ENCODE data around the gene ARAP1. TPM values are rescaled to one million over a fixed set of nuclear protein-coding genes. Genes with fewer than 3 reads are reported as not detected.

Gene ARAP1
- total RNA-seq, 2 donors from 2014 or later: 70.4 to 89.8 TPM

DNA sequence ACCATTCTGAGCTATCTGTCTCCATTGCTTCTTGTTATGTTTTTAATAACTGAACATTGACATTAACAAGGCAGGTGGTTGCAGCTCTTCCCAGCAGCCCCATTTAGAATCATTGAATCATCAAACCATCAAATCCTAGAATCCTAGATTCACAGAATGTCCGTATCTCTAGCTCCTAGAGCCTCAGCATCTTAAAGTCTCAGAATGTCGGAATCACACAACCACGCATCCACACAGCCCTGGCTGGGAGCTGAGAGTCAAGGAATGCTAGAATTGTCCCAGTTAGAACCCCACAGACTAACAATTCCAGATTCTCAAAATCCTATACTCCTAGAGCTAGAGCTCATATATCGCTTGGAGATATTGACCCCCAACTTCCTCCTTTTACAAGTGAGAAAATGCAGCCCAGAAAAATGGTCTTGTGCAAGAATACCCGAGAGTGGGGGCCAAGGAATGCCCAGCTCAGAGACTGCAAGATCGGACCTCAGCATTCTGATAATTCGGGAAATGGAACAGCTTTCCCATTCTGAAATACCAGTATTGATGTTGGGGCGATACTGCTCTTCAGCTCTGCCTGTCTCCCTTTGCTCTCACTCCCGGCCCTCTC lies 116.8 kb downstream of the ARAP1 start:
- Histone ChIP-seq H3K9me3 (no peaks in the 10 kb centered on the region), H3K4me1 (no peaks in the 10 kb centered on the region), H3K27ac (no peak overlapping the region), H3K9ac (ENCODE audit: low read depth in 2 of 2, low read length in 2 of 2) (no peak overlapping the region), H3K4me3 (no peak overlapping the region), H3K27me3 (no peaks in the 10 kb centered on the region), H3K36me3 (no peaks in the 10 kb centered on the region)
- DNase-seq: no peak
- intact Hi-C loops (cut with DNase I): no loop called here
- TF ChIP-seq, protein P1, sequence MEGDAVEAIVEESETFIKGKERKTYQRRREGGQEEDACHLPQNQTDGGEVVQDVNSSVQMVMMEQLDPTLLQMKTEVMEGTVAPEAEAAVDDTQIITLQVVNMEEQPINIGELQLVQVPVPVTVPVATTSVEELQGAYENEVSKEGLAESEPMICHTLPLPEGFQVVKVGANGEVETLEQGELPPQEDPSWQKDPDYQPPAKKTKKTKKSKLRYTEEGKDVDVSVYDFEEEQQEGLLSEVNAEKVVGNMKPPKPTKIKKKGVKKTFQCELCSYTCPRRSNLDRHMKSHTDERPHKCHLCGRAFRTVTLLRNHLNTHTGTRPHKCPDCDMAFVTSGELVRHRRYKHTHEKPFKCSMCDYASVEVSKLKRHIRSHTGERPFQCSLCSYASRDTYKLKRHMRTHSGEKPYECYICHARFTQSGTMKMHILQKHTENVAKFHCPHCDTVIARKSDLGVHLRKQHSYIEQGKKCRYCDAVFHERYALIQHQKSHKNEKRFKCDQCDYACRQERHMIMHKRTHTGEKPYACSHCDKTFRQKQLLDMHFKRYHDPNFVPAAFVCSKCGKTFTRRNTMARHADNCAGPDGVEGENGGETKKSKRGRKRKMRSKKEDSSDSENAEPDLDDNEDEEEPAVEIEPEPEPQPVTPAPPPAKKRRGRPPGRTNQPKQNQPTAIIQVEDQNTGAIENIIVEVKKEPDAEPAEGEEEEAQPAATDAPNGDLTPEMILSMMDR (IDR thresholded peaks at IDR 0.05): no peak

Small RNAs within 50 kb of the gene (microRNA-seq; reads per million reads assigned to microRNA genes)
- gene MIR4692: not detected

Other genes with a start within 250 kb of the ARAP1 start
- 1 to 10 TPM; 5.6 to 8.9 TPM for gene PDE2A, start 78.0 kb downstream of the ARAP1 start, total RNA-seq
- gene STARD10, start 41.6 kb upstream of the ARAP1 start, total RNA-seq: 100 to 1,000 TPM; 519 to 905 TPM
- gene ATG16L2, start 62.0 kb upstream of the ARAP1 start, total RNA-seq: 10 to 100 TPM; 43.5 to 51.3 TPM

All from colonic mucosa (tissue), 4 donors.